HG03196 (cell line): ENCODE data around the gene FSHB.
"Not testable (repeated sequence)": the region's sequence is repeated elsewhere in the genome, so short reads cannot be mapped to it uniquely, and the experiment has no call there.

Experiments
- ATAC-seq: cut with Tn5 transposase; IDR thresholded peaks from one replicate; pipeline ENCODE4 v1.9.1; 2021; ENCODE audit not compliant: unreplicated experiment

Gene FSHB

GRCh38 chr11:30230714-30231113, at the start of gene FSHB:
TSS of gene FSHB (plus strand) at chr11:30231014. CDS start at chr11:30231903, 889 bp downstream.
- ATAC-seq = no peak

- no peak for ATAC-seq
Measured at GRCh38 chr11:30186748-30187147, 44.1 kb upstream of the FSHB start.

- ATAC-seq = no peak
Measured at GRCh38 chr11:30192620-30193019, 38.2 kb upstream of the FSHB start.

- ATAC-seq = peak; percentile 77
Measured at GRCh38 chr11:30196400-30197206, 34.2 kb upstream of the FSHB start.

- no peak for ATAC-seq
Measured at GRCh38 chr11:30197869-30198268, 32.9 kb upstream of the FSHB start.

GRCh38 chr11:30202989-30203388, 27.8 kb upstream of the FSHB start:
- not testable (repeated sequence) for ATAC-seq

GRCh38 chr11:30203850-30204249, 27.0 kb upstream of the FSHB start:
- ATAC-seq = no peak

GRCh38 chr11:30206249-30206996, 24.4 kb upstream of the FSHB start:
- ATAC-seq = peak; percentile 82

GRCh38 chr11:30210357-30210756, 20.5 kb upstream of the FSHB start:
- ATAC-seq = no peak

GRCh38 chr11:30216534-30216933, 14.3 kb upstream of the FSHB start:
- no peak for ATAC-seq

GRCh38 chr11:30218278-30218677, 12.5 kb upstream of the FSHB start:
- no peak for ATAC-seq

- ATAC-seq = no peak
Measured at GRCh38 chr11:30225642-30226041, 5.2 kb upstream of the FSHB start.

- ATAC-seq = no peak
Measured at GRCh38 chr11:30228323-30228884, 2.4 kb upstream of the FSHB start.

GRCh38 chr11:30239025-30239424, 8.2 kb downstream of the FSHB start:
- ATAC-seq = no peak

GRCh38 chr11:30244265-30244664, 13.5 kb downstream of the FSHB start:
- no peak for ATAC-seq

GRCh38 chr11:30245621-30246020, 14.8 kb downstream of the FSHB start:
- no peak for ATAC-seq

GRCh38 chr11:30254307-30255298, 23.8 kb downstream of the FSHB start:
- no peak for ATAC-seq

- ATAC-seq = no peak
Measured at GRCh38 chr11:30255637-30256036, 24.8 kb downstream of the FSHB start.

- no peak for ATAC-seq
Measured at GRCh38 chr11:30257058-30257457, 26.2 kb downstream of the FSHB start.

GRCh38 chr11:30258679-30259078, 27.9 kb downstream of the FSHB start:
- no peak for ATAC-seq

GRCh38 chr11:30260813-30261212, 30.0 kb downstream of the FSHB start:
- ATAC-seq = peak; percentile 90
